ENCODE measurements around the gene FAM177A1.

FAM177A1 gene

GRCh38 chr14:35068238-35069012 is 22.4 kb downstream of the FAM177A1 start:
- no peak overlapping the region for H3K4me3 ChIP-seq (replicated peaks; ENCODE audit: low read depth, low read length)
- TF ChIP-seq CTCF (IDR thresholded peaks at IDR 0.05; ENCODE audit: low read length, missing control alignments) = no peak
- peak; percentile 50 for DNase-seq (ENCODE audit: low read depth)

GRCh38 chr14:35072226-35072625 is 26.2 kb downstream of the FAM177A1 start:
- H3K4me3 ChIP-seq (replicated peaks; ENCODE audit: low read depth, low read length) = no peak overlapping the region
- no peak for TF ChIP-seq CTCF (IDR thresholded peaks at IDR 0.05; ENCODE audit: low read length, missing control alignments)
- no peak for DNase-seq (ENCODE audit: low read depth)

GRCh38 chr14:35073486-35073885 is 27.4 kb downstream of the FAM177A1 start:
- peak; percentile 18 for DNase-seq (ENCODE audit: low read depth)
- TF ChIP-seq CTCF (IDR thresholded peaks at IDR 0.05; ENCODE audit: low read length, missing control alignments) = no peak
- no peak overlapping the region for H3K4me3 ChIP-seq (replicated peaks; ENCODE audit: low read depth, low read length)

- H3K4me3 ChIP-seq (replicated peaks; ENCODE audit: low read depth, low read length) = no peak overlapping the region
- no peak for TF ChIP-seq CTCF (IDR thresholded peaks at IDR 0.05; ENCODE audit: low read length, missing control alignments)
- DNase-seq (ENCODE audit: low read depth) = no peak
Observed at GRCh38 chr14:35078082-35078481, 32.0 kb downstream of the FAM177A1 start.

- peak; percentile 8 for DNase-seq (ENCODE audit: low read depth)
- no peak for TF ChIP-seq CTCF (IDR thresholded peaks at IDR 0.05; ENCODE audit: low read length, missing control alignments)
- H3K4me3 ChIP-seq (replicated peaks; ENCODE audit: low read depth, low read length) = no peak overlapping the region
Observed at GRCh38 chr14:35079742-35080141, 33.7 kb downstream of the FAM177A1 start.

- DNase-seq (ENCODE audit: low read depth) = no peak
- H3K4me3 ChIP-seq (replicated peaks; ENCODE audit: low read depth, low read length) = no peak overlapping the region
- no peak for TF ChIP-seq CTCF (IDR thresholded peaks at IDR 0.05; ENCODE audit: low read length, missing control alignments)
Observed at GRCh38 chr14:35083530-35084150, 37.6 kb downstream of the FAM177A1 start.

Measured in fibroblast of pulmonary artery (primary cell).